Caco-2 (cell line): Measurements from ENCODE around the gene AKT2. TPM values are rescaled to one million over a fixed set of nuclear protein-coding genes. Genes with fewer than 3 reads are reported as not detected.

Experiments
- BruUV-seq: library from RNA; stranded (reverse); fragments of 400-500 nt; replicated peaks from 2 replicates; lab custom pipeline; 2021; lab: Mats Ljungman, UMichigan
- CTCF ChIA-PET: fragments of 300-600 bp; sonication (Branson Sonifier 250); formaldehyde crosslinking; loops from one replicate; lab custom pipeline; 2022; ENCODE audit warnings: antibody characterized with exemption; lab: Charles Lee
- POLR2A ChIA-PET: fragments of 300-600 bp; sonication (Branson Sonifier 250); formaldehyde crosslinking; loops from one replicate; lab custom pipeline; 2022; ENCODE audit warnings: antibody characterized with exemption; lab: Charles Lee
- DNase-seq, 2 experiments: peaks; one replicate each; pipeline versions ENCODE4 v3.0.0 to v3.0.0-alpha.2; 2020 to 2022
- H3K27me3 ChIP-seq: replicated peaks from 2 replicates; pipeline ENCODE4 v1.6.0; 2011; ENCODE audit warnings: low read length; ENCODE audit not compliant: control insufficient read depth, insufficient read depth
- H3K36me3 ChIP-seq: 2 replicates; pipeline ENCODE4 v1.5.1; 2011; ENCODE audit warnings: low read length; ENCODE audit not compliant: control insufficient read depth, insufficient read depth
- H3K4me1 ChIP-seq: fragments of 250-450 bp; sonication (Bioruptor Pico); 2 replicates; pipeline ENCODE4 v1.5.1; 2020; ENCODE audit warnings: mild to moderate bottlenecking
- H3K4me3 ChIP-seq: 2 replicates; pipeline ENCODE4 v1.5.1; 2011; ENCODE audit warnings: low read depth, mild to moderate bottlenecking, control low read depth, low read length
- H3K9me3 ChIP-seq: fragments of 250-450 bp; sonication (Bioruptor Pico); 2 replicates; pipeline ENCODE4 v1.5.1; 2020; ENCODE audit warnings: mild to moderate bottlenecking, moderate library complexity
- H3K27ac Mint-ChIP-seq: one replicate; pipeline ENCODE4 v1.8.0; 2022; ENCODE audit warnings: mixed read lengths; ENCODE audit not compliant: unreplicated experiment
- H3K27me3 Mint-ChIP-seq: one replicate; pipeline ENCODE4 v1.8.0; 2022; ENCODE audit warnings: mixed read lengths; ENCODE audit not compliant: insufficient read depth, unreplicated experiment
- H3K36me3 Mint-ChIP-seq: one replicate; pipeline ENCODE4 v1.8.0; 2022; ENCODE audit warnings: mild to moderate bottlenecking, mixed read lengths; ENCODE audit not compliant: insufficient read depth, unreplicated experiment
- H3K4me1 Mint-ChIP-seq: one replicate; pipeline ENCODE4 v1.8.0; 2022; ENCODE audit warnings: low read depth, mixed read lengths; ENCODE audit not compliant: unreplicated experiment
- H3K4me3 Mint-ChIP-seq: one replicate; pipeline ENCODE4 v1.8.0; 2022; ENCODE audit warnings: mild to moderate bottlenecking, moderate library complexity, mixed read lengths; ENCODE audit not compliant: unreplicated experiment
- H3K9me3 Mint-ChIP-seq: one replicate; pipeline ENCODE4 v1.8.0; 2022; ENCODE audit warnings: mixed read lengths; ENCODE audit not compliant: unreplicated experiment
- CTCF ChIP-seq, 2 experiments: fragments of 200-600 bp in 1 of 2; IDR thresholded peaks; 1 replicate in 1 of 2; 2 replicates in 1 of 2; pipeline versions ENCODE4 v1.5.1 to v1.8.0; 2011 to 2022; ENCODE audit warnings: antibody characterized with exemption in 1 of 2, control low read depth in 1 of 2, inconsistent platforms in 1 of 2, low read depth in 1 of 2, low read length in 1 of 2, mild to moderate bottlenecking in 1 of 2, moderate library complexity in 1 of 2; ENCODE audit not compliant: insufficient read depth in 1 of 2, severe bottlenecking in 1 of 2, unreplicated experiment in 1 of 2
- intact Hi-C: fragments of 100-400 bp; cut with micrococcal nuclease; formaldehyde crosslinking; loops from one replicate; pipeline ENCODE4 v1.10.0; 2022; ENCODE audit not compliant: unreplicated experiment
- total RNA-seq: library from RNA; stranded (reverse); gene quantifications from 2 replicates; pipeline ENCODE4 v1.2.3, GENCODE V29; 2022

The AKT2 gene
- total RNA-seq, 1 experiment from 2014 or later, result 169 TPM

- H3K36me3 ChIP-seq, result peaks cover 4% of the 10 kb centered on the region; the same call in 1 of the 2 replicates
- ChIA-PET POLR2A (no interaction called here), CTCF (no interaction called here)
- H3K4me1 ChIP-seq, result peaks cover 2% of the 10 kb centered on the region; the same call in 1 of the 2 replicates
- peaks cover 6% of the 10 kb centered on the region for H3K4me1 Mint-ChIP-seq
- H3K9me3 Mint-ChIP-seq, result no peaks in the 10 kb centered on the region
- H3K4me3 ChIP-seq, result no peak overlapping the region
- no peak overlapping the region for H3K4me3 Mint-ChIP-seq
- BruUV-seq, result no TSS peak
- H3K27me3 ChIP-seq, result no peaks in the 10 kb centered on the region
- no peak for DNase-seq
- intact Hi-C loops, result no loop called here
- no peaks in the 10 kb centered on the region for H3K9me3 ChIP-seq
- H3K27me3 Mint-ChIP-seq, result peaks cover under 1% of the 10 kb centered on the region
- H3K36me3 Mint-ChIP-seq, result peaks cover 15% of the 10 kb centered on the region
- H3K27ac Mint-ChIP-seq, result no peak overlapping the region
- TF ChIP-seq CTCF (IDR thresholded peaks at IDR 0.05; ENCODE audit: insufficient read depth in 1 of 2, low read depth in 1 of 2, low read length in 1 of 2, severe bottlenecking in 1 of 2, unreplicated experiment in 1 of 2), result no peak
Observed at GRCh38 chr19:40231544-40232424, 53.4 kb downstream of the AKT2 start.

GRCh38 chr19:40231057-40231456, 54.1 kb downstream of the AKT2 start:
- DNase-seq, result no peak
- intact Hi-C loops, result no loop called here
- Mint-ChIP-seq H3K4me3 (no peak overlapping the region), H3K36me3 (peaks cover 21% of the 10 kb centered on the region), H3K4me1 (peaks cover 10% of the 10 kb centered on the region), H3K27me3 (peaks cover 3% of the 10 kb centered on the region), H3K9me3 (no peaks in the 10 kb centered on the region), H3K27ac (no peak overlapping the region)
- TF ChIP-seq CTCF (IDR thresholded peaks at IDR 0.05; ENCODE audit: insufficient read depth in 1 of 2, low read depth in 1 of 2, low read length in 1 of 2, severe bottlenecking in 1 of 2, unreplicated experiment in 1 of 2), result no peak
- Histone ChIP-seq H3K4me3 (no peak overlapping the region), H3K36me3 (peaks cover 4% of the 10 kb centered on the region; the same call in 1 of the 2 replicates), H3K27me3 (no peaks in the 10 kb centered on the region), H3K9me3 (no peaks in the 10 kb centered on the region), H3K4me1 (peaks cover 8% of the 10 kb centered on the region; the same call in 1 of the 2 replicates)
- POLR2A ChIA-PET, result no interaction called here
- CTCF ChIA-PET, result no interaction called here
- BruUV-seq, result no TSS peak

- intact Hi-C loops, result no loop called here
- TF ChIP-seq CTCF (IDR thresholded peaks at IDR 0.05; ENCODE audit: insufficient read depth in 1 of 2, low read depth in 1 of 2, low read length in 1 of 2, severe bottlenecking in 1 of 2, unreplicated experiment in 1 of 2), result no peak
- Histone ChIP-seq H3K4me3 (no peak overlapping the region), H3K27me3 (no peaks in the 10 kb centered on the region), H3K4me1 (peaks cover 14% of the 10 kb centered on the region; the same call in 1 of the 2 replicates), H3K36me3 (peaks cover 3% of the 10 kb centered on the region; the same call in 1 of the 2 replicates), H3K9me3 (no peaks in the 10 kb centered on the region)
- CTCF ChIA-PET, result no interaction called here
- peaks cover 27% of the 10 kb centered on the region for H3K36me3 Mint-ChIP-seq
- H3K27ac Mint-ChIP-seq, result no peak overlapping the region
- H3K27me3 Mint-ChIP-seq, result peaks cover 7% of the 10 kb centered on the region
- POLR2A ChIA-PET, result no interaction called here
- DNase-seq, result no peak
- H3K9me3 Mint-ChIP-seq, result no peaks in the 10 kb centered on the region
- no TSS peak for BruUV-seq
- peaks cover 19% of the 10 kb centered on the region for H3K4me1 Mint-ChIP-seq
- H3K4me3 Mint-ChIP-seq, result no peak overlapping the region
Observed at GRCh38 chr19:40229926-40230417, 55.2 kb downstream of the AKT2 start.
